HG02798 (cell line): ENCODE data around the gene ADAM23.
A peak's percentile ranks its signal among the peaks of the same experiment; 100 is the strongest.
"Not testable (repeated sequence)": the region's sequence is repeated elsewhere in the genome, so short reads cannot be mapped to it uniquely, and the experiment has no call there.

ENCODE experiments used
- ATAC-seq: cut with Tn5 transposase; IDR thresholded peaks from one replicate; pipeline ENCODE4 v1.9.1; 2021; ENCODE audit warnings: mild to moderate bottlenecking; ENCODE audit not compliant: unreplicated experiment, poor library complexity

ADAM23 gene

GRCh38 chr2:206442833-206443734 lies at the start of gene ADAM23:
ADAM23 (plus strand) TSS chr2:206443532; CDS start chr2:206443867, 335 bp downstream.
- ATAC-seq, result peak; percentile 43

GRCh38 chr2:206396211-206396610 lies 47.1 kb upstream of the ADAM23 start:
- no peak for ATAC-seq

GRCh38 chr2:206402956-206403569 lies 40.3 kb upstream of the ADAM23 start:
- not testable (repeated sequence) for ATAC-seq

GRCh38 chr2:206408323-206409320 lies 34.7 kb upstream of the ADAM23 start:
- peak; percentile 92 for ATAC-seq

- no peak for ATAC-seq
Measured at GRCh38 chr2:206410714-206411113, 32.6 kb upstream of the ADAM23 start.

GRCh38 chr2:206415618-206416243 lies 27.6 kb upstream of the ADAM23 start:
- no peak for ATAC-seq

- no peak for ATAC-seq
Measured at GRCh38 chr2:206418968-206419367, 24.4 kb upstream of the ADAM23 start.

GRCh38 chr2:206420721-206421120 lies 22.6 kb upstream of the ADAM23 start:
- ATAC-seq, result no peak

- ATAC-seq, result no peak
Measured at GRCh38 chr2:206422493-206422892, 20.8 kb upstream of the ADAM23 start.

GRCh38 chr2:206423147-206423546 lies 20.2 kb upstream of the ADAM23 start:
- ATAC-seq, result peak; percentile 60

GRCh38 chr2:206424134-206424533 lies 19.2 kb upstream of the ADAM23 start:
- ATAC-seq, result no peak

GRCh38 chr2:206428783-206429182 lies 14.5 kb upstream of the ADAM23 start:
- no peak for ATAC-seq

GRCh38 chr2:206430452-206430851 lies 12.9 kb upstream of the ADAM23 start:
- no peak for ATAC-seq

GRCh38 chr2:206431439-206431838 lies 11.9 kb upstream of the ADAM23 start:
- ATAC-seq, result no peak

- no peak for ATAC-seq
Measured at GRCh38 chr2:206432193-206433082, 10.9 kb upstream of the ADAM23 start.

GRCh38 chr2:206433190-206433589 lies 10.1 kb upstream of the ADAM23 start:
- ATAC-seq, result no peak

- ATAC-seq, result no peak
Measured at GRCh38 chr2:206433686-206434085, 9.6 kb upstream of the ADAM23 start.

- ATAC-seq, result no peak
Measured at GRCh38 chr2:206435742-206436141, 7.6 kb upstream of the ADAM23 start.

- no peak for ATAC-seq
Measured at GRCh38 chr2:206438196-206438724, 5.1 kb upstream of the ADAM23 start.
